ENCODE measurements around the gene RHEB.

DNA sequence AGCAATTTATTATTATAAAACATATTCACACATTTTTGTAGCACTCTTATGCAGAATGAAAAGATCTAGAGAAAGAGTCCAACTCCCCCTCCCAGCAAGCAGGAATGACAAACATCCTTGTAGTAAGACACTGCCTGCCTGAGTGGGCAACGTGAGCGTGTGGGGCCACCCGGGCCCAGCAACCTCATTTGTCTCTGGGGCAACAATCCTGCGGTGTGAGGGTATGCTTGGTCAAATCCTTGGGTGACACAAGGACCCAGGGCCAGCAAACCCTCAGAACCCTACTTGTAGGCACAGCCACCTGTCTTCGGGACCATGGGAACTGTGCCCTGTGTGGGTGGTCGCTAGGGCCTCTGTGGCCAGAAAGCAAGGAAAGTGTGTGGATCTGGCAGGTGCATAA is 10.7 kb downstream of the RHEB start:
- no peak for TF ChIP-seq GATA2 (IDR thresholded peaks at IDR 0.05; ENCODE audit: low read depth, low read length)
- TF ChIP-seq GATA3 (IDR thresholded peaks at IDR 0.05; ENCODE audit: low read depth, low read length): no peak
